MCF 10A (cell line): Measurements from ENCODE around the gene ZNF514. TPM values are rescaled to one million over a fixed set of nuclear protein-coding genes. Genes with fewer than 3 reads are reported as not detected.

ENCODE experiments used
- BruUV-seq: library from RNA; stranded (reverse); fragments of 400-500 nt; replicated peaks from 2 replicates; lab custom pipeline; 2021; lab: Mats Ljungman, UMichigan
- CTCF ChIA-PET: fragments of 300-600 bp; sonication (Branson Sonifier 250); formaldehyde crosslinking; extraction: SDS; loops from one replicate; lab custom pipeline; 2021; ENCODE audit warnings: antibody characterized with exemption, inconsistent platforms; lab: Yijun Ruan, JAX
- POLR2A ChIA-PET: fragments of 300-600, 350-650 bp; sonication (Branson Sonifier 250); formaldehyde crosslinking; extraction: SDS; loops from one replicate; lab custom pipeline; 2020; ENCODE audit warnings: antibody characterized with exemption, inconsistent platforms; lab: Yijun Ruan, JAX
- DNase-seq: peaks from one replicate; pipeline ENCODE4 v3.0.0-alpha.2; 2018; ENCODE audit not compliant: unreplicated experiment
- H3K27ac Mint-ChIP-seq: one replicate; pipeline ENCODE4 v1.8.0; 2022; ENCODE audit warnings: mild to moderate bottlenecking, low read depth, mixed read lengths; ENCODE audit not compliant: unreplicated experiment
- H3K27me3 Mint-ChIP-seq: one replicate; pipeline ENCODE4 v1.8.0; 2022; ENCODE audit warnings: mixed read lengths; ENCODE audit not compliant: insufficient read depth, unreplicated experiment
- H3K36me3 Mint-ChIP-seq: one replicate; pipeline ENCODE4 v1.8.0; 2022; ENCODE audit warnings: mild to moderate bottlenecking, moderate library complexity, mixed read lengths; ENCODE audit not compliant: insufficient read depth, unreplicated experiment
- H3K4me1 Mint-ChIP-seq: one replicate; pipeline ENCODE4 v1.8.0; 2022; ENCODE audit warnings: mixed read lengths; ENCODE audit not compliant: insufficient read depth, unreplicated experiment
- H3K4me3 Mint-ChIP-seq: one replicate; pipeline ENCODE4 v1.8.0; 2022; ENCODE audit warnings: mild to moderate bottlenecking, moderate library complexity, mixed read lengths; ENCODE audit not compliant: unreplicated experiment
- H3K9me3 Mint-ChIP-seq: one replicate; pipeline ENCODE4 v1.8.0; 2022; ENCODE audit warnings: mixed read lengths; ENCODE audit not compliant: unreplicated experiment
- intact Hi-C: fragments of 100-400 bp; cut with micrococcal nuclease; formaldehyde crosslinking; loops from 2 replicates; pipeline ENCODE4 v1.14.1; 2022
- total RNA-seq: library from RNA; stranded (reverse); gene quantifications from 2 replicates; pipeline ENCODE4 v1.2.3, GENCODE V29; 2022
- TF ChIP-seq, protein P1 (sequence below): fragments of 200-600 bp; IDR thresholded peaks from one replicate; pipeline ENCODE4 v1.8.0; 2022; ENCODE audit warnings: antibody characterized with exemption, mild to moderate bottlenecking; ENCODE audit not compliant: unreplicated experiment

The ZNF514 gene
- total RNA-seq, 1 experiment from 2014 or later, result 6.3 TPM

GRCh38 chr2:95122197-95122551 is 37.5 kb downstream of the ZNF514 start:
- ChIA-PET CTCF (interaction anchor here (0.6 to 3.1 kb wide), 12 partner anchors 10 to 223 kb away, joined by 3 to 20 read pairs (median 3); partner anchors contain the start of gene ZNF2), POLR2A (interaction anchor here (0.9 to 5.3 kb wide), 8 partner anchors 10 to 223 kb away, joined by 3 to 42 read pairs (median 5); partner anchors contain the start of genes ZNF2 and ZNF514)
- DNase-seq, result no peak
- intact Hi-C loops, result loop anchor here (5.0 kb wide), 1 partner anchor 85 kb away; the partner anchor contains the start of gene ZNF892
- Mint-ChIP-seq H3K4me3 (peak overlapping the region; percentile 95), H3K27me3 (no peaks in the 10 kb centered on the region), H3K4me1 (peaks cover 26% of the 10 kb centered on the region), H3K36me3 (peaks cover 10% of the 10 kb centered on the region), H3K9me3 (no peaks in the 10 kb centered on the region), H3K27ac (peak overlapping the region; percentile 88)
- BruUV-seq, result no TSS peak
- TF ChIP-seq, protein P1, sequence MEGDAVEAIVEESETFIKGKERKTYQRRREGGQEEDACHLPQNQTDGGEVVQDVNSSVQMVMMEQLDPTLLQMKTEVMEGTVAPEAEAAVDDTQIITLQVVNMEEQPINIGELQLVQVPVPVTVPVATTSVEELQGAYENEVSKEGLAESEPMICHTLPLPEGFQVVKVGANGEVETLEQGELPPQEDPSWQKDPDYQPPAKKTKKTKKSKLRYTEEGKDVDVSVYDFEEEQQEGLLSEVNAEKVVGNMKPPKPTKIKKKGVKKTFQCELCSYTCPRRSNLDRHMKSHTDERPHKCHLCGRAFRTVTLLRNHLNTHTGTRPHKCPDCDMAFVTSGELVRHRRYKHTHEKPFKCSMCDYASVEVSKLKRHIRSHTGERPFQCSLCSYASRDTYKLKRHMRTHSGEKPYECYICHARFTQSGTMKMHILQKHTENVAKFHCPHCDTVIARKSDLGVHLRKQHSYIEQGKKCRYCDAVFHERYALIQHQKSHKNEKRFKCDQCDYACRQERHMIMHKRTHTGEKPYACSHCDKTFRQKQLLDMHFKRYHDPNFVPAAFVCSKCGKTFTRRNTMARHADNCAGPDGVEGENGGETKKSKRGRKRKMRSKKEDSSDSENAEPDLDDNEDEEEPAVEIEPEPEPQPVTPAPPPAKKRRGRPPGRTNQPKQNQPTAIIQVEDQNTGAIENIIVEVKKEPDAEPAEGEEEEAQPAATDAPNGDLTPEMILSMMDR, result no peak

GRCh38 chr2:95121407-95122196 is 38.0 kb downstream of the ZNF514 start, which contains the start of gene MRPS5:
MRPS5 (minus strand) TSS chr2:95121808; CDS start chr2:95121791, 17 bp downstream.
- Mint-ChIP-seq H3K27me3 (no peaks in the 10 kb centered on the region), H3K4me1 (peaks cover 26% of the 10 kb centered on the region), H3K27ac (peak within 1 kb of the TSS; percentile 88), H3K9me3 (no peaks in the 10 kb centered on the region), H3K4me3 (peak within 1 kb of the TSS; percentile 95), H3K36me3 (peaks cover 15% of the 10 kb centered on the region)
- BruUV-seq, result no TSS peak
- intact Hi-C loops, result loop anchor here (2.0 to 5.0 kb wide), 2 partner anchors 43 to 86 kb away; partner anchors contain the start of genes ZNF2 and ZNF892
- ChIA-PET POLR2A (interaction anchor here (0.8 to 5.3 kb wide), 12 partner anchors 8 to 282 kb away, joined by 3 to 42 read pairs (median 4); partner anchors contain the start of genes ZNF2, ZNF514 and ZNF892), CTCF (interaction anchor here (0.6 to 3.1 kb wide), 16 partner anchors 10 to 224 kb away, joined by 3 to 20 read pairs (median 3); partner anchors contain the start of gene ZNF2)
- DNase-seq, result peak; percentile 76
- TF ChIP-seq, protein P1, result no peak

GRCh38 chr2:95121093-95121406 is 38.6 kb downstream of the ZNF514 start:
- peaks cover 26% of the 10 kb centered on the region for H3K4me1 Mint-ChIP-seq
- BruUV-seq, result TSS peak; percentile 31
- intact Hi-C loops, result loop anchor here (2.0 to 5.0 kb wide), 2 partner anchors 44 to 86 kb away; partner anchors contain the start of genes ZNF2 and ZNF892
- H3K36me3 Mint-ChIP-seq, result peaks cover 15% of the 10 kb centered on the region
- peak overlapping the region; percentile 95 for H3K4me3 Mint-ChIP-seq
- no peaks in the 10 kb centered on the region for H3K27me3 Mint-ChIP-seq
- H3K27ac Mint-ChIP-seq, result peak overlapping the region; percentile 88
- no peaks in the 10 kb centered on the region for H3K9me3 Mint-ChIP-seq
- TF ChIP-seq, protein P1, result no peak
- no peak for DNase-seq
- POLR2A ChIA-PET, result interaction anchor here (0.8 to 5.3 kb wide), 9 partner anchors 9 to 282 kb away, joined by 3 to 42 read pairs (median 5); partner anchors contain the start of genes ZNF2 and ZNF892
- CTCF ChIA-PET, result interaction anchor here (0.7 to 3.1 kb wide), 9 partner anchors 11 to 224 kb away, joined by 3 to 20 read pairs (median 4); partner anchors contain the start of gene ZNF2
